Endothelial cell of umbilical vein (primary cell): ENCODE results near the gene TEX101.

Experiments
- CTCF ChIP-seq, 2 donors: IDR thresholded peaks; 1 replicate in 1 of 2; 2 replicates in 1 of 2; pipeline ENCODE4 v1.5.1; 2011; ENCODE audit warnings: low read length in 2 of 2, mild to moderate bottlenecking in 2 of 2, moderate library complexity in 2 of 2, control low read depth in 1 of 2, inconsistent platforms in 1 of 2, low read depth in 1 of 2; ENCODE audit not compliant: insufficient read depth in 1 of 2; ENCODE audit errors: extremely low read depth in 1 of 2
- MAX ChIP-seq: IDR thresholded peaks from 2 replicates; pipeline ENCODE4 v1.6.1; 2011; ENCODE audit not compliant: insufficient read depth, insufficient read length
- MYC ChIP-seq: IDR thresholded peaks from one replicate; pipeline ENCODE4 v1.6.1; 2011; ENCODE audit warnings: mild to moderate bottlenecking, low read depth, low read length
- POLR2A ChIP-seq: IDR thresholded peaks from 2 replicates; pipeline ENCODE4 v1.6.1; 2012; ENCODE audit warnings: low read depth, mild to moderate bottlenecking, control low read depth, low read length
- POLR2AphosphoS5 ChIP-seq: IDR thresholded peaks from 2 replicates; pipeline ENCODE4 v1.6.1; 2012; ENCODE audit warnings: low read depth, mild to moderate bottlenecking, control low read depth, low read length, moderate library complexity; ENCODE audit not compliant: insufficient read depth

- no peak for TF ChIP-seq CTCF (IDR thresholded peaks at IDR 0.05; ENCODE audit: extremely low read depth in 1 of 2, insufficient read depth in 1 of 2, low read depth in 1 of 2, low read length in 2 of 2)
- no peak for TF ChIP-seq MYC
- no peak for TF ChIP-seq MAX
- no peak for TF ChIP-seq POLR2A
- no peak for TF ChIP-seq POLR2AphosphoS5
Observed at GRCh38 chr19:43420954-43421353, 6.3 kb downstream of the TEX101 start.
